Osteocyte (in vitro differentiated cells): ENCODE data around the gene NTF4. TPM values are rescaled to one million over a fixed set of nuclear protein-coding genes. Genes with fewer than 3 reads are reported as not detected.
A peak's percentile ranks its signal among the peaks of the same experiment; 100 is the strongest.
"Not testable (repeated sequence)": the region's sequence is repeated elsewhere in the genome, so short reads cannot be mapped to it uniquely, and the experiment has no call there.

ENCODE experiments used
- DNase-seq: peaks from one replicate; pipeline ENCODE4 v3.0.0; 2021; ENCODE audit warnings: mixed read lengths; ENCODE audit not compliant: unreplicated experiment; ENCODE audit errors: extremely low spot score
- H3K27ac Mint-ChIP-seq: one replicate; pipeline ENCODE4 v1.8.0; 2021; ENCODE audit warnings: mild to moderate bottlenecking, mixed read lengths; ENCODE audit not compliant: unreplicated experiment
- H3K27me3 Mint-ChIP-seq: one replicate; pipeline ENCODE4 v1.8.0; 2021; ENCODE audit warnings: mixed read lengths; ENCODE audit not compliant: unreplicated experiment
- H3K36me3 Mint-ChIP-seq: one replicate; pipeline ENCODE4 v1.8.0; 2021; ENCODE audit warnings: mixed read lengths; ENCODE audit not compliant: unreplicated experiment
- H3K4me1 Mint-ChIP-seq: one replicate; pipeline ENCODE4 v1.8.0; 2021; ENCODE audit warnings: mixed read lengths; ENCODE audit not compliant: unreplicated experiment
- H3K4me3 Mint-ChIP-seq: one replicate; pipeline ENCODE4 v1.8.0; 2021; ENCODE audit warnings: mild to moderate bottlenecking, moderate library complexity, mixed read lengths; ENCODE audit not compliant: unreplicated experiment
- H3K9me3 Mint-ChIP-seq: one replicate; pipeline ENCODE4 v1.8.0; 2021; ENCODE audit warnings: mixed read lengths; ENCODE audit not compliant: unreplicated experiment
- total RNA-seq: library from RNA; stranded (reverse); gene quantifications from 2 replicates; pipeline ENCODE4 v1.2.1, GENCODE V29; 2021
- TF ChIP-seq, protein P1 (sequence below): fragments of 200-600 bp; sonication (generic); IDR thresholded peaks from 2 replicates; pipeline ENCODE4 v1.5.0; 2021; ENCODE audit warnings: antibody characterized with exemption, mild to moderate bottlenecking, moderate library complexity

Gene NTF4
- total RNA-seq, 1 donor from 2014 or later = not detected

GRCh38 chr19:49085020-49085867, 20.6 kb upstream of the NTF4 start, which contains the start of gene SNRNP70:
TSS of gene SNRNP70 (plus strand) at chr19:49085451. CDS start at chr19:49086415, 964 bp downstream.
- Mint-ChIP-seq H3K27ac (peak within 1 kb of the TSS; percentile 92), H3K27me3 (no peaks in the 10 kb centered on the region), H3K4me3 (peak within 1 kb of the TSS; percentile 95), H3K9me3 (no peaks in the 10 kb centered on the region), H3K4me1 (peaks cover 27% of the 10 kb centered on the region), H3K36me3 (peaks cover 9% of the 10 kb centered on the region)
- TF ChIP-seq, protein P1, sequence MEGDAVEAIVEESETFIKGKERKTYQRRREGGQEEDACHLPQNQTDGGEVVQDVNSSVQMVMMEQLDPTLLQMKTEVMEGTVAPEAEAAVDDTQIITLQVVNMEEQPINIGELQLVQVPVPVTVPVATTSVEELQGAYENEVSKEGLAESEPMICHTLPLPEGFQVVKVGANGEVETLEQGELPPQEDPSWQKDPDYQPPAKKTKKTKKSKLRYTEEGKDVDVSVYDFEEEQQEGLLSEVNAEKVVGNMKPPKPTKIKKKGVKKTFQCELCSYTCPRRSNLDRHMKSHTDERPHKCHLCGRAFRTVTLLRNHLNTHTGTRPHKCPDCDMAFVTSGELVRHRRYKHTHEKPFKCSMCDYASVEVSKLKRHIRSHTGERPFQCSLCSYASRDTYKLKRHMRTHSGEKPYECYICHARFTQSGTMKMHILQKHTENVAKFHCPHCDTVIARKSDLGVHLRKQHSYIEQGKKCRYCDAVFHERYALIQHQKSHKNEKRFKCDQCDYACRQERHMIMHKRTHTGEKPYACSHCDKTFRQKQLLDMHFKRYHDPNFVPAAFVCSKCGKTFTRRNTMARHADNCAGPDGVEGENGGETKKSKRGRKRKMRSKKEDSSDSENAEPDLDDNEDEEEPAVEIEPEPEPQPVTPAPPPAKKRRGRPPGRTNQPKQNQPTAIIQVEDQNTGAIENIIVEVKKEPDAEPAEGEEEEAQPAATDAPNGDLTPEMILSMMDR = no peak
- DNase-seq = peak; percentile 100

- Mint-ChIP-seq H3K9me3 (no peaks in the 10 kb centered on the region), H3K27me3 (no peaks in the 10 kb centered on the region), H3K36me3 (peaks cover 7% of the 10 kb centered on the region), H3K4me1 (peaks cover 27% of the 10 kb centered on the region), H3K27ac (peak overlapping the region; percentile 92), H3K4me3 (peak overlapping the region; percentile 95)
- DNase-seq = no peak
- TF ChIP-seq, protein P1 = no peak
Observed at GRCh38 chr19:49084206-49085019, 19.8 kb upstream of the NTF4 start.

DNA sequence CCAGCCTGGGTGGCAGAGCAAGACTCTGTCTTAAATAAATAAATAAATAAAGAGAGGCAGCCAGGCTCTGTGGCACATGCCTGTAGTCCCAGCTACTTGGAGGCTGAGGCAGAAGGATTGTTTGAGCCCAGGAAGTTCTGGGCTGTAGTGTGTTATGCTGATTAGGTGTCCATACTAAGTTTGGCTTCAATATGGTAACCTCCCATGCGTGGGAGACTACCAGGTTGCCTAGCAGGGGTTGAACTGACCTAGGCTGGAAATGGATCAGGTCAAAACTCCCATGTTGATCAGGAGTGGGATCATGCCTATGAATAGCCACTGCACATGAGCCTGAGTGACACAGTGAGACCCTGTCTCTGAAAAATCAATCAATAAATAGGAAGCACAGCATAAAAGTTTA, 16.7 kb upstream of the NTF4 start:
- H3K4me3 Mint-ChIP-seq = no peak overlapping the region
- no peaks in the 10 kb centered on the region for H3K9me3 Mint-ChIP-seq
- TF ChIP-seq, protein P1 = no peak
- H3K4me1 Mint-ChIP-seq = peaks cover 11% of the 10 kb centered on the region
- peaks cover under 1% of the 10 kb centered on the region for H3K36me3 Mint-ChIP-seq
- H3K27me3 Mint-ChIP-seq = no peaks in the 10 kb centered on the region
- H3K27ac Mint-ChIP-seq = no peak overlapping the region
- DNase-seq = no peak

DNA sequence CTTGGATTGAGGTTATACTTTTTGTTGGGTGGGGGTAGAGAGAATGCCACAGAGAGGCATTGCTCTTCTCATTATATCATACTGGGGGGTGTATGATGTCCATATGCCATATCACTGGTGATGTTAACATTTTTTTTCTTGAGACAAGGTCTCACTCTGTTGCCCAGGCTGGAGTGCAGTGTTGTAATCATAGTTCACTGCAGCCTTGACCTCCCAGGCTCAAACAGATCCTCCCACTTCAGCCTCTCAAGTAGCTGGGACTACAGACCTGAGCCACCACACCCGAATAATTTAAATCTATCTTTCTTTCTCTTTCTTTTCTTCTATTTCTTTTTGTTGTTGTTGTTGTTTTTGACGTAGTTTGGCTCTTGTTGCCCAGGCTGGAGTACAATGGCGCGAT, 15.8 kb upstream of the NTF4 start:
- H3K4me1 Mint-ChIP-seq = peaks cover 6% of the 10 kb centered on the region
- DNase-seq = no peak
- H3K4me3 Mint-ChIP-seq = no peak overlapping the region
- no peaks in the 10 kb centered on the region for H3K27me3 Mint-ChIP-seq
- no peaks in the 10 kb centered on the region for H3K36me3 Mint-ChIP-seq
- TF ChIP-seq, protein P1 = no peak
- H3K27ac Mint-ChIP-seq = no peak overlapping the region
- no peaks in the 10 kb centered on the region for H3K9me3 Mint-ChIP-seq

DNA sequence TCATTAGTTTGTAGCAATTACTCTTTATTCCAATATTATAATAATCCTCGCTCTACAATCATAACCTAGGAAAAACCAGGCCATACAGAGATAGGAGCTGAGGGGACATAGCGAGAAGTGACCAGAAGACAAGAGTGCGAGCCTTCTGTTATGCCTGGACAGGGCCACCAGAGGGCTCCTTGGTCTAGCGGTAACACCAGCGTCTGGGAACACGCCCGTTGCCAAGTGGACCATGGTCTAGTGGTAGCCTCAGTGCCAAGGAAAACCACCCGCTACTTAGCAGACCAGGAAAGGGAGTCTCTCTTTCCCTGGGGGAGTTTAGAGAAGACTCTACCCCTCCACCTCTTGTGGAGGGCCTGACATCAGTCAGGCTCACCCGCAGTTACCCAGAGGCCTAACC, 10.3 kb upstream of the NTF4 start:
- not testable (repeated sequence) for H3K4me1 Mint-ChIP-seq, H3K4me3 Mint-ChIP-seq, DNase-seq, H3K27ac Mint-ChIP-seq, H3K9me3 Mint-ChIP-seq, H3K36me3 Mint-ChIP-seq
- H3K27me3 Mint-ChIP-seq = peaks cover 33% of the 10 kb centered on the region
- TF ChIP-seq, protein P1 = peak; percentile 76
